Prostate gland (tissue), 2 donors: ENCODE data around the gene ALDH3A1.

Experiments used
- CTCF ChIP-seq, 4 experiments: fragments of 200-600 bp in 2 of 4; fragments of 450-650 bp in 2 of 4; sonication (generic) in 2 of 4; IDR thresholded peaks; 1 replicate in 3 of 4; 2 replicates in 1 of 4; pipeline ENCODE4 v1.5.1; 2016 to 2019; ENCODE audit warnings: antibody characterized with exemption in 4 of 4, mild to moderate bottlenecking in 2 of 4, moderate library complexity in 2 of 4
- POLR2AphosphoS5 ChIP-seq: sonication (generic); formaldehyde crosslinking; IDR thresholded peaks from one replicate; pipeline ENCODE4 v1.6.1; 2017; ENCODE audit warnings: antibody characterized with exemption

- TF ChIP-seq CTCF (IDR thresholded peaks at IDR 0.05) = no peak
- TF ChIP-seq POLR2AphosphoS5 = no peak
These were observed 48.4 kb upstream of the ALDH3A1 start for GRCh38 chr17:19796457-19796856.
